IMR-90 (cell line): ENCODE results near the gene SPINDOC. TPM values are rescaled to one million over a fixed set of nuclear protein-coding genes. Genes with fewer than 3 reads are reported as not detected.

Source experiments
- ATAC-seq: fragments of 200-7000 bp; cut with Tn5 transposase; 2 replicates; pipeline ENCODE4 v1.9.1; 2020; ENCODE audit warnings: low read depth, mild to moderate bottlenecking, moderate library complexity
- BruUV-seq: library from RNA; stranded (reverse); fragments of 400-500 nt; replicated peaks from 2 replicates; lab custom pipeline; 2021; lab: Mats Ljungman, UMichigan
- CTCF ChIA-PET: fragments of 300-600 bp; formaldehyde crosslinking; extraction: SDS; loops from one replicate; lab custom pipeline; 2021; ENCODE audit warnings: antibody characterized with exemption; lab: Yijun Ruan, JAX
- POLR2A ChIA-PET: fragments of 300-600 bp; sonication (Branson Sonifier 250); formaldehyde crosslinking; loops from one replicate; lab custom pipeline; 2022; ENCODE audit warnings: antibody characterized with exemption; ENCODE audit not compliant: unreplicated experiment; lab: Charles Lee
- DNase-seq: peaks from one replicate; pipeline ENCODE4 v3.0.0; 2013
- H2AFZ ChIP-seq: replicated peaks from 2 replicates; pipeline ENCODE3; 2013; ENCODE audit warnings: low read length, mild to moderate bottlenecking; ENCODE audit not compliant: poor library complexity
- H2AK5ac ChIP-seq: 2 replicates; pipeline ENCODE4 v1.6.1; 2013; ENCODE audit warnings: low read depth, low read length, inconsistent platforms
- H2AK9ac ChIP-seq: replicated peaks from 2 replicates; pipeline ENCODE3; 2013; ENCODE audit warnings: mild to moderate bottlenecking, low read depth, low read length, moderate library complexity; ENCODE audit not compliant: poor library complexity
- H2BK120ac ChIP-seq: 2 replicates; pipeline ENCODE4 v1.6.1; 2013; ENCODE audit warnings: low read depth, low read length, inconsistent platforms
- H2BK15ac ChIP-seq: 3 replicates; pipeline ENCODE4 v1.6.1; 2013; ENCODE audit warnings: low read depth, low read length, inconsistent platforms
- H2BK20ac ChIP-seq: 2 replicates; pipeline ENCODE4 v1.6.1; 2013; ENCODE audit warnings: low read depth, mild to moderate bottlenecking, inconsistent platforms, low read length, moderate library complexity
- H2BK5ac ChIP-seq: 2 replicates; pipeline ENCODE4 v1.6.1; 2013; ENCODE audit warnings: mild to moderate bottlenecking, low read depth, low read length, inconsistent platforms; ENCODE audit not compliant: poor library complexity, severe bottlenecking
- H3K14ac ChIP-seq: replicated peaks from 2 replicates; pipeline ENCODE4 v1.6.1; 2013; ENCODE audit warnings: low read depth, low read length, inconsistent platforms
- H3K18ac ChIP-seq: 2 replicates; pipeline ENCODE4 v1.6.1; 2013; ENCODE audit warnings: low read depth, low read length, control low read depth
- H3K23ac ChIP-seq: 2 replicates; pipeline ENCODE4 v1.6.1; 2013; ENCODE audit warnings: low read depth, low read length, inconsistent platforms
- H3K27ac ChIP-seq: 2 replicates; pipeline ENCODE4 v1.5.1; 2013; ENCODE audit warnings: mild to moderate bottlenecking, control low read depth, low read length; ENCODE audit not compliant: insufficient read depth
- H3K27me3 ChIP-seq: 2 replicates; pipeline ENCODE4 v1.6.1; 2013; ENCODE audit warnings: low read length; ENCODE audit not compliant: control insufficient read depth, insufficient read depth
- H3K36me3 ChIP-seq: 2 replicates; pipeline ENCODE4 v1.6.1; 2013; ENCODE audit warnings: low read length, mixed read lengths; ENCODE audit not compliant: control insufficient read depth, insufficient read depth
- H3K4ac ChIP-seq: 2 replicates; pipeline ENCODE4 v1.6.1; 2013; ENCODE audit warnings: low read depth, low read length, inconsistent platforms
- H3K4me1 ChIP-seq: 2 replicates; pipeline ENCODE4 v1.6.1; 2013; ENCODE audit warnings: low read length, mixed read lengths; ENCODE audit not compliant: control insufficient read depth, insufficient read depth
- H3K4me2 ChIP-seq: 2 replicates; pipeline ENCODE4 v1.6.1; 2013; ENCODE audit warnings: low read depth, mild to moderate bottlenecking, control low read depth, low read length, moderate library complexity
- H3K4me3 ChIP-seq: 2 replicates; pipeline ENCODE4 v1.5.1; 2013; ENCODE audit warnings: low read depth, mild to moderate bottlenecking, control low read depth, low read length, moderate library complexity; ENCODE audit not compliant: insufficient read depth
- H3K56ac ChIP-seq: 2 replicates; pipeline ENCODE4 v1.6.1; 2013; ENCODE audit warnings: low read length, inconsistent platforms; ENCODE audit not compliant: insufficient read depth; ENCODE audit errors: extremely low read depth
- H3K79me1 ChIP-seq, 2 experiments: 2 replicates each; pipeline ENCODE4 v1.6.1; 2013; ENCODE audit warnings: low read length in 2 of 2, inconsistent platforms in 1 of 2, low read depth in 1 of 2
- H3K9ac ChIP-seq: 2 replicates; pipeline ENCODE4 v1.6.1; 2013; ENCODE audit warnings: low read depth, low read length, control low read depth
- H3K9me1 ChIP-seq: 2 replicates; pipeline ENCODE4 v1.6.1; 2013; ENCODE audit warnings: low read length, inconsistent platforms; ENCODE audit not compliant: insufficient read depth
- H3K9me3 ChIP-seq: 2 replicates; pipeline ENCODE4 v1.6.1; 2013; ENCODE audit warnings: low read length; ENCODE audit not compliant: control insufficient read depth, insufficient read depth
- H4K20me1 ChIP-seq: 2 replicates; pipeline ENCODE4 v1.6.1; 2013; ENCODE audit warnings: low read length, inconsistent platforms; ENCODE audit not compliant: insufficient read depth
- H4K5ac ChIP-seq: 2 replicates; pipeline ENCODE4 v1.6.1; 2013; ENCODE audit warnings: mild to moderate bottlenecking, low read depth, low read length, control low read depth
- H4K8ac ChIP-seq, 2 experiments: 2 replicates each; pipeline ENCODE4 v1.6.1; 2013; ENCODE audit warnings: low read depth in 2 of 2, low read length in 2 of 2, control low read depth in 1 of 2, inconsistent platforms in 1 of 2
- H4K91ac ChIP-seq: 2 replicates; pipeline ENCODE4 v1.6.1; 2013; ENCODE audit warnings: low read depth, low read length, inconsistent platforms; ENCODE audit not compliant: insufficient read depth
- BHLHE40 ChIP-seq: fragments of 150-350 bp; IDR thresholded peaks from 2 replicates; pipeline ENCODE4 v1.6.1; 2016; ENCODE audit warnings: mild to moderate bottlenecking, low read depth, low read length
- CEBPB ChIP-seq: IDR thresholded peaks from 2 replicates; pipeline ENCODE4 v1.6.1; 2012; ENCODE audit warnings: low read depth, low read length, improper control_type of control experiment
- FOS ChIP-seq: fragments of 150-350 bp; IDR thresholded peaks from 2 replicates; pipeline ENCODE4 v1.6.1; 2016; ENCODE audit warnings: low read depth, low read length
- MXI1 ChIP-seq: IDR thresholded peaks from 2 replicates; pipeline ENCODE4 v1.6.1; 2012; ENCODE audit warnings: low read depth, mild to moderate bottlenecking, low read length, moderate library complexity, borderline replicate concordance
- RAD21 ChIP-seq: IDR thresholded peaks from 2 replicates; pipeline ENCODE4 v1.6.1; 2012; ENCODE audit warnings: low read length, improper control_type of control experiment
- RFX5 ChIP-seq: IDR thresholded peaks from 2 replicates; pipeline ENCODE4 v1.8.0; 2012; ENCODE audit warnings: low read depth, mild to moderate bottlenecking, low read length, moderate library complexity
- WGBS, 2 experiments: methylation state at CpG; one replicate each; pipeline versions ENCODE4 v1.1.5 to v1.1.7; 2013; ENCODE audit warnings: missing lambda C conversion rate in 2 of 2; ENCODE audit not compliant: insufficient read length in 1 of 2; ENCODE audit errors: extremely low coverage in 2 of 2; 5-methylcytosine and 5-hydroxymethylcytosine counted together
- dilution Hi-C: fragments of 300-500 bp; cut with HindIII; formaldehyde crosslinking; loops from one replicate; pipeline ENCODE4 v1.14.3; 2018; ENCODE audit warnings: low sequenced_read_pairs; ENCODE audit not compliant: unreplicated experiment
- in situ Hi-C: fragments of 300-500 bp; cut with MboI; formaldehyde crosslinking; loops from 3 replicates; pipeline ENCODE4 v1.14.3; 2019; ENCODE audit warnings: low sequenced_read_pairs, inconsistent platforms, mixed read lengths
- intact Hi-C: fragments of 100-400 bp; cut with micrococcal nuclease; formaldehyde crosslinking; loops from 2 replicates; pipeline ENCODE4 v1.10.0; 2022
- polyA plus RNA-seq, 3 experiments: library from polyadenylated mRNA; depleted of rRNA; stranded (reverse); fragments of >200 nt; gene quantifications; 2 replicates each; pipeline ENCODE4 v1.2.3, GENCODE V29; 2012; ENCODE audit warnings: low replicate concordance in 1 of 3
- total RNA-seq: library from RNA; depleted of rRNA; stranded (reverse); fragments of >200 nt; gene quantifications from 2 replicates; pipeline ENCODE4 v1.2.3, GENCODE V29; 2012
- TF ChIP-seq, protein P1 (sequence below): conservative IDR thresholded peaks from 2 replicates; pipeline ENCODE4 v1.5.1; 2012; ENCODE audit warnings: mild to moderate bottlenecking, low read depth, low read length, improper control_type of control experiment

Gene SPINDOC
- total and polyA plus RNA-seq, 2 of the 4 experiments (the other 2 are of a cell fraction) = 10.0 to 29.9 TPM

GRCh38 chr11:63783925-63784592 is 29.2 kb upstream of the SPINDOC start:
- Histone ChIP-seq H3K4me3 (no peak overlapping the region), H3K4me1 (no peaks in the 10 kb centered on the region), H3K23ac (no peak overlapping the region), H2AK9ac (no peak overlapping the region), H2AK5ac (no peak overlapping the region), H3K14ac (no peak overlapping the region), H2BK120ac (no peak overlapping the region), H3K18ac (no peak overlapping the region), H4K8ac (no peak overlapping the region), H2AFZ (no peak overlapping the region), H3K56ac (no peak overlapping the region), H3K9me3 (no peaks in the 10 kb centered on the region), H3K79me1 (no peaks in the 10 kb centered on the region), H4K91ac (no peak overlapping the region), H3K9ac (no peak overlapping the region), H3K36me3 (no peaks in the 10 kb centered on the region), H3K4ac (no peak overlapping the region), H2BK15ac (no peak overlapping the region), H3K27me3 (no peaks in the 10 kb centered on the region), H2BK5ac (no peak overlapping the region), H4K20me1 (no peaks in the 10 kb centered on the region), H3K9me1 (no peaks in the 10 kb centered on the region), H3K4me2 (no peak overlapping the region), H3K27ac (no peak overlapping the region), H4K5ac (no peak overlapping the region), H2BK20ac (no peak overlapping the region)
- ATAC-seq = no peak
- DNase-seq = no peak
- intact Hi-C loops = no loop called here
- ChIA-PET POLR2A (no interaction called here), CTCF (no interaction called here)
- WGBS, 2 experiments = no CpG with 5 or more reads among the region's 7 CpGs
- TF ChIP-seq BHLHE40 (no peak), RAD21 (no peak), MXI1 (no peak), CEBPB (no peak), FOS (no peak), RFX5 (no peak)
- TF ChIP-seq, protein P1, sequence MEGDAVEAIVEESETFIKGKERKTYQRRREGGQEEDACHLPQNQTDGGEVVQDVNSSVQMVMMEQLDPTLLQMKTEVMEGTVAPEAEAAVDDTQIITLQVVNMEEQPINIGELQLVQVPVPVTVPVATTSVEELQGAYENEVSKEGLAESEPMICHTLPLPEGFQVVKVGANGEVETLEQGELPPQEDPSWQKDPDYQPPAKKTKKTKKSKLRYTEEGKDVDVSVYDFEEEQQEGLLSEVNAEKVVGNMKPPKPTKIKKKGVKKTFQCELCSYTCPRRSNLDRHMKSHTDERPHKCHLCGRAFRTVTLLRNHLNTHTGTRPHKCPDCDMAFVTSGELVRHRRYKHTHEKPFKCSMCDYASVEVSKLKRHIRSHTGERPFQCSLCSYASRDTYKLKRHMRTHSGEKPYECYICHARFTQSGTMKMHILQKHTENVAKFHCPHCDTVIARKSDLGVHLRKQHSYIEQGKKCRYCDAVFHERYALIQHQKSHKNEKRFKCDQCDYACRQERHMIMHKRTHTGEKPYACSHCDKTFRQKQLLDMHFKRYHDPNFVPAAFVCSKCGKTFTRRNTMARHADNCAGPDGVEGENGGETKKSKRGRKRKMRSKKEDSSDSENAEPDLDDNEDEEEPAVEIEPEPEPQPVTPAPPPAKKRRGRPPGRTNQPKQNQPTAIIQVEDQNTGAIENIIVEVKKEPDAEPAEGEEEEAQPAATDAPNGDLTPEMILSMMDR = no peak
- in situ Hi-C loops = no loop called here
- dilution Hi-C loops = no loop called here
- BruUV-seq = no TSS peak
